NK-92 treated with Interleukin-12 subunit alpha and Interleukin-12 subunit beta, amount 100 ng/mL, for 24 hours (cell line): Measurements from ENCODE around the gene IFT57.
"Not testable (repeated sequence)": the region's sequence is repeated elsewhere in the genome, so short reads cannot be mapped to it uniquely, and the experiment has no call there.

Experiments used
- DNase-seq: peaks from one replicate; lab custom pipeline; 2025; lab: John Stamatoyannopoulos, UW

The IFT57 gene

GRCh38 chr3:108159865-108160264, 62.4 kb downstream of the IFT57 start:
- DNase-seq = no peak

GRCh38 chr3:108159105-108159504, 63.1 kb downstream of the IFT57 start:
- no peak for DNase-seq

DNA sequence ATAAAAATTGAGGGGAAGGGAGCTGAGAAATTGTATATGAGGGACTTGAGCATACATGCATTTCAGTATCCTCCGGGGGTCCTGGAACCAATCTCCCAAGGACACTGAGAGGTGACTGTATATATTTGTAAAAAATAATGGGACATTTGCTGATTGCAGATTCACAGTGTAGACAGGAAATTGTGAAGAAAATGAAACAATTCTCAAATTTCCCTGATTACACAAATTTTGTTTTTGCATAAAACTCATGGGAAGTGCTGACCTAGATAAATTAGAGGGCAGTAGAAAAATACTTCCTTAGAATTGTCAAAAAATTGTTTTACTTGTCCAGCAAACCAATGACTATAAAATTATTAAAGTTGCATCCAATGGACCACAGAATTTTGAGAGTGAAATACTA, 64.0 kb downstream of the IFT57 start:
- DNase-seq = no peak

DNA sequence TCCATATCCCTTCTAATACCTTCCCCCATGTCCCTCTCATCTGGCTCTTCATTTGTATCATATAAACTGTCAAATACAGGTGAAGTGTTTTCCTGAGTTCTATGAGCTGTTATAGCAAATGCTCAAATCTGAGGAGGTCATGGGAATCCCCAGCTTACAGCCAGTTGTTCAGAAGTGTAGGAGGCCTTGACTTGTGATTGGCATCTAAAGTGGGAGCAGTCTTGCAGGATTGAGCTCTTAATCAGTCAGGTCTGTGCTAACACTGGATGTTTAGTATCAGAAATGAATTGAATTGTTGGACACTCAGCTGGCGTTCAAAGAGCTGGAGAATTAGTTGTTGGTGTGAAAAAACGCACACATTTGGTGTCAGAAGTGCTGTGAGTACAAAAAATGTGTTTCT, 65.0 kb downstream of the IFT57 start:
- no peak for DNase-seq

GRCh38 chr3:108156312-108156853, 65.8 kb downstream of the IFT57 start:
- DNase-seq = no peak

DNA sequence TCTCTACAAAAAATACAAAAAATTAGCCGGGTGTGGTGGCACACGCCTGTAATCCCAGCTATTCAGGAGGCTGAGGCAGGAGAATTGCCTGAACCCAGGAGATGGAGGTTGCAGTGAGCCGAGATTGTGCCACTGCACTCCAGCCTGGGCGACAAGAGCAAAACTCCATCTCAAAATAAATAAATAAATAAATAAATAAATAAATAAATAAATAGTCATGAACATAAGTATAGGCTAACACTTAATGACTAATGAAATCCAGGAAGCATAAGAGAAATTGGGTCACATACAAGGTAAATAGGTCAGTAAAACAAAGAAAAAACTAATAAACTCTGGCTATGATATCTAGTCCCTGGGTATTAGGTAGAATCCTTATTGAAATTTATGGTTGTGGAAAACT, 66.6 kb downstream of the IFT57 start:
- not testable (repeated sequence) for DNase-seq

GRCh38 chr3:108153451-108153981, 68.7 kb downstream of the IFT57 start:
- DNase-seq = peak; percentile 3

- DNase-seq = no peak
These were observed 70.0 kb downstream of the IFT57 start for GRCh38 chr3:108152274-108152673.

DNA sequence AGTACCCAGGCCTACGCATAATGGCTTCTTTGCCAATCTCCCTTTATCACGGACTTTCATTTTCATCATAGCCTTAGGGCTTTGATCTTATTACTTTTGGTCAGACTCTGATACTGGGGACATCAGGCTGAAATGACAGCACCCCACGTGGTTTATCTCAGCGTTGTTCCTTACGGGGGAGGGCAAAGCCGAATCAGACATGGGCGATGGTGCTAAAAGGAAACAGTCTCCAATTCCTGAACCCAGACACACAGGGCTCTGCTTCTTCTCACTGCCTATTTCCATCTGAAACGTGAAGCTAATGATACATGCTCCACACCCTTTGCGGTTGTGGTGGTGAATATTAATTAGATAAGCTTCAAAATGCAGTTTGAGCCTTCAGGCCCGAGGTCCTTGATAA, 72.0 kb downstream of the IFT57 start:
- no peak for DNase-seq

DNA sequence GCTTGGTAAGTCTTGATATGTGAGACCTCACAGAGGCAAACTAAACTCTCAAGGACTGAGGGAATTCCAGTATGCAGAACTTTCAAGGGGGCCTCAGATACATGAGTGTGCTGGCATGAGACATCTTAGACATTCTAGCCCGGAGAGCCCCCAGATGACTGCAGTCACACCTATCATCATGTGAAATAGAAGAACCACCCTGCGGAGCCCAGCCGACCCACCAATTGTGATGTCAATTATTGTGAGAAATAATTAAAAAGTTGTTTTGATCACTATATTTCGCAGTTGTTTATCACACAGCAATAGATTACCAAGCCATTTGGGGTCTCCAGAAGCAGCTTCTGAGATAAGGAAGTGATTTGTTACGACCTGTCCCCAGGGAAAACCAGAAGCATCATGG, 76.1 kb downstream of the IFT57 start:
- DNase-seq = no peak

DNA sequence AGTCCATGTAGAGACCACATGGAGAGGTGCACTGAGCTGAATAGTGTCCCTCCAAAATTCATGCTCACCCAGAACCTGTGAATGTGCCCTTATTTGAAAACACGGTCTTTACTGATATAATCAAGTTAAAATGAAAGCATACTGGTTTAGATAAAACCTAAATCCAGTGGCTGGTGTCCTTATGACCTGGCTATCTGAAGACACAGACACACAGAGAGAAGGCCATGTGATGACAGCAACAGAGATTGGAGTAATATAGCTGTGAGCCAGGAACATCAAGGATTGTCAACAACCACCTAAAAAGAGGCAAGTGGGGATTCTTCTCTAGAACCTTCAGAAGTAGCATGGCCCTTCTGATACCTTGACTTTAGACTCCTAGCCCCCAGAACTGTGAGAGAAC, 76.6 kb downstream of the IFT57 start:
- no peak for DNase-seq

GRCh38 chr3:108137460-108137814, 84.8 kb downstream of the IFT57 start:
- no peak for DNase-seq

GRCh38 chr3:108136561-108137459, 85.4 kb downstream of the IFT57 start:
- no peak for DNase-seq

- no peak for DNase-seq
These were observed 87.7 kb downstream of the IFT57 start for GRCh38 chr3:108134555-108134880.

DNA sequence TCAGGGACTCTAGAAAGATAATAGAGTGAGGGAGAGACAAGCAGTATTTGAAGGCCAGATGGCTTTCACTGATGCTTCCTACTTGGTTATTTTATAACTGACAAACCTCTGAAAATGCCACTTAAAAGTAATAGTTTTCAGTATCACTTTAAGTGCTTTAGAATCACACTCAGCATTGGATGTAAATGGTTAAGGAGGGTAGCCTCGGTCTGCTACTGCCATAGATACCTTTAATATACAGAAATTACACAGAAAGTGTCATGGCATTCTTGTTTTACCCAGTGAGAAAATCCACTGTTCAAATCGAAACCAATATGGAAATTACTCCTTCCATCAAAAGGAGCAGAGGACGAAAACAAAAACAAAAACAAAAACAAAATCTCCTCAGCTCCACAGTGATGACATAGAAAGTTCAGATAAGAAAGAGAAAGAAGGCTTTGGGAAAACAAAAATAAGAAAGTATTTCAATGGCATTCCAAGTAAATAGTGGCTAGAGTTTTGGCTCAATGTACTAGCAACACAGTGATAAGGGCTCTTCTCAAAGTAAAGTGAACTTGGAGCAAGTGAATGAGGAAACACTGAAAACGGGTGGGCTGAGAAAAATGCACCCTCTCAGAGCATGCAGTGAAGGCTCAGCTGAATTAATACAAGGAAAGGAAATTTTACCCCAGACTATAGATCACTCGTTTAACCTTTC, 88.2 kb downstream of the IFT57 start:
- no peak for DNase-seq

- DNase-seq = no peak
These were observed 89.2 kb downstream of the IFT57 start for GRCh38 chr3:108133048-108133369.

- no peak for DNase-seq
These were observed 90.6 kb downstream of the IFT57 start for GRCh38 chr3:108131475-108132134.

DNA sequence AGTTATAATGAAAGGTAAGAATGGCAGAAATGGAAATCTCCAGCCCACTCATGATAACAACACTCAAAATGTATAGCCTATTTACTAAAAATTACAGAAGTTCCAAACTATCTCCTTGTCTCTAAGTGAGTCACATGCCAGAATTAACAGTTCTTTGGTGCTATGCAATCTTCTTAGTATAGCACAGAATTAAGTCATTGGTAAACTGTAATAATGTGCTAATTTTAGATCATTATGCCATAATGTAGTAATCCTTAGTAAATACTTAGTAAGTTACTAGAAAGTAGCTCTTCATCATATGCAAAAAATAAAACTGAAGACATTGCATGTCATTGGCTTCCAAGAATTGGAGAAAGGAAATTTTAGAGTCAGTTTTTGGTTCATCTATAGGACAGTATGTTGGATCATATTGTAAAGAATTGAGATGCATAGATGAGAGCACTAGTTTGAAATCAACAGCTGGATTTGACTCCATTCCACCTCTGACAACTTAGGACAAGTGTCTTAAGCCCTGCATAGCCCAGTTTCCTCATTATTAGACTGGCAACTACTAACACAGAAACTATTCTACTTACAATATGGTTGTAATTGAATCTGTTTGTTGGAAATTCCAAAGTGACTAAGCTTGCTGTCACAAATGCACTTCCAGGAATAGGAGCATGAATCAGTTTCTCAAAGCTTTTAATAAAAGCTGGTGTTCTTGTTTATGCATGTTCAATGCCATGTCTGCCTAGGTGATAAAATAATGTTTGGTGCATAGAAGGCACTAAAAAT, 91.3 kb downstream of the IFT57 start:
- DNase-seq = no peak

DNA sequence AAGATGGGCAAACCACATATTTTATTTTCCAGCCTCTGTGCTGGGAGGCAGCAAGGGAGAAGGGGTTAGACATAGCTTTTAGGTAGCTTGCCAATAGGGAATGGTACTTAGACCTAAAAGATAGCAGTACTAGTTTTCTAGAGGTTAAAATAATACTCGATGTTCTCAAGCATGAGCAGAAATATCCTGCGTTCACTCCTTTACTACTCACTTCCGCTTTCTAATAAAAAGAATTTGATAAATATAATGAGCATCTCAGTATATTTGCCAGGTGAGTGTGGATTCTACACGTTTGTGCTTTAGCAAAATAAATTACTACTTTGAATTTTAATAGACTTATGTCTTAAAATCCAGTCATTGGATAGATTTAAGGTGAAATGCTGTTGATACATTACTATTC, 92.0 kb downstream of the IFT57 start:
- DNase-seq = no peak

- DNase-seq = no peak
These were observed 94.8 kb downstream of the IFT57 start for GRCh38 chr3:108127301-108127988.

- no peak for DNase-seq
These were observed 95.9 kb downstream of the IFT57 start for GRCh38 chr3:108126348-108126747.
